ENCODE data around the gene ADAMTSL1. TPM values are rescaled to one million over a fixed set of nuclear protein-coding genes. Genes with fewer than 3 reads are reported as not detected.
"Not testable (repeated sequence)": the region's sequence is repeated elsewhere in the genome, so short reads cannot be mapped to it uniquely, and the experiment has no call there.

Gene ADAMTSL1
- total RNA-seq, 4 donors from 2014 or later: 21.3 to 138 (median 125) TPM

GRCh38 chr9:18866121-18866831, 392.3 kb downstream of the ADAMTSL1 start:
- Histone ChIP-seq H3K4me3 (no peak overlapping the region), H3K36me3 (peaks cover 0 to 6% of the 10 kb centered on the region in 2 donors), H3K27ac (no peak overlapping the region), H3K4me1 (peaks cover 10 to 36% (median 12%) of the 10 kb centered on the region in 3 donors), H3K9me3 (peaks cover 0 to 15% (median 0%) of the 10 kb centered on the region in 3 donors), H3K27me3 (no peaks in the 10 kb centered on the region)
- WGBS, 2 donors (ENCODE audit: low coverage in 1 of 2): 76 to 79% methylated on average over 4 of the region's 4 CpGs
- TF ChIP-seq CTCF (IDR thresholded peaks at IDR 0.05) (no peak), POLR2A (IDR thresholded peaks at IDR 0.05) (no peak), EP300 (IDR thresholded peaks at IDR 0.05) (no peak), POLR2AphosphoS5 (IDR thresholded peaks at IDR 0.05) (no peak)
- no peak for ATAC-seq

- no peak overlapping the region for H3K4me3 ChIP-seq
- no peak for ATAC-seq
- no peaks in the 10 kb centered on the region for H3K27me3 ChIP-seq
- peaks cover 0 to 6% of the 10 kb centered on the region in 2 donors for H3K36me3 ChIP-seq
- H3K27ac ChIP-seq: no peak overlapping the region
- TF ChIP-seq EP300 (IDR thresholded peaks at IDR 0.05): no peak
- no peak for TF ChIP-seq CTCF (IDR thresholded peaks at IDR 0.05)
- TF ChIP-seq POLR2AphosphoS5 (IDR thresholded peaks at IDR 0.05): no peak
- no peak for TF ChIP-seq POLR2A (IDR thresholded peaks at IDR 0.05)
- peaks cover 0 to 1% (median 0%) of the 10 kb centered on the region in 3 donors for H3K4me1 ChIP-seq
- peaks cover 0 to 15% (median 0%) of the 10 kb centered on the region in 3 donors for H3K9me3 ChIP-seq
Measured at GRCh38 chr9:18869725-18870124, 395.8 kb downstream of the ADAMTSL1 start.

GRCh38 chr9:18874069-18874468, 400.1 kb downstream of the ADAMTSL1 start:
- H3K27me3 ChIP-seq: no peaks in the 10 kb centered on the region
- no peak for ATAC-seq
- peaks cover 0 to 11% (median 0%) of the 10 kb centered on the region in 3 donors for H3K9me3 ChIP-seq
- no peak for TF ChIP-seq POLR2A (IDR thresholded peaks at IDR 0.05)
- TF ChIP-seq CTCF (IDR thresholded peaks at IDR 0.05): no peak
- TF ChIP-seq POLR2AphosphoS5 (IDR thresholded peaks at IDR 0.05): no peak
- no peak for TF ChIP-seq EP300 (IDR thresholded peaks at IDR 0.05)
- WGBS, 2 donors (ENCODE audit: low coverage in 1 of 2): 91 to 95% methylated on average over 4 of the region's 4 CpGs
- no peaks in the 10 kb centered on the region for H3K4me1 ChIP-seq
- no peak overlapping the region for H3K4me3 ChIP-seq
- peaks cover 0 to 2% of the 10 kb centered on the region in 2 donors for H3K36me3 ChIP-seq
- H3K27ac ChIP-seq: no peak overlapping the region

GRCh38 chr9:18874990-18875389, 401.0 kb downstream of the ADAMTSL1 start:
- H3K27me3 ChIP-seq, H3K4me3 ChIP-seq, H3K36me3 ChIP-seq, ATAC-seq, H3K9me3 ChIP-seq, H3K27ac ChIP-seq, H3K4me1 ChIP-seq: not testable (repeated sequence)

GRCh38 chr9:18877984-18878383, 404.0 kb downstream of the ADAMTSL1 start:
- H3K4me1 ChIP-seq: no peaks in the 10 kb centered on the region
- peaks cover 0 to 7% (median 0%) of the 10 kb centered on the region in 3 donors for H3K9me3 ChIP-seq
- no peak for ATAC-seq
- no peak for TF ChIP-seq EP300 (IDR thresholded peaks at IDR 0.05)
- TF ChIP-seq POLR2A (IDR thresholded peaks at IDR 0.05): no peak
- TF ChIP-seq CTCF (IDR thresholded peaks at IDR 0.05): no peak
- TF ChIP-seq POLR2AphosphoS5 (IDR thresholded peaks at IDR 0.05): no peak
- H3K4me3 ChIP-seq: no peak overlapping the region
- no peaks in the 10 kb centered on the region for H3K27me3 ChIP-seq
- H3K27ac ChIP-seq: no peak overlapping the region
- peaks cover 0 to 13% of the 10 kb centered on the region in 2 donors for H3K36me3 ChIP-seq
- 100% methylated on average over 2 of the region's 3 CpGs; no CpG with 5 or more reads in 1 of the 2 donors for WGBS, 2 donors (ENCODE audit: low coverage in 1 of 2)
